ENCODE data around the gene CRIP1.

Gene CRIP1

GRCh38 chr14:105492971-105493871, 6.5 kb downstream of the CRIP1 start:
- no peak for DNase-seq

DNA sequence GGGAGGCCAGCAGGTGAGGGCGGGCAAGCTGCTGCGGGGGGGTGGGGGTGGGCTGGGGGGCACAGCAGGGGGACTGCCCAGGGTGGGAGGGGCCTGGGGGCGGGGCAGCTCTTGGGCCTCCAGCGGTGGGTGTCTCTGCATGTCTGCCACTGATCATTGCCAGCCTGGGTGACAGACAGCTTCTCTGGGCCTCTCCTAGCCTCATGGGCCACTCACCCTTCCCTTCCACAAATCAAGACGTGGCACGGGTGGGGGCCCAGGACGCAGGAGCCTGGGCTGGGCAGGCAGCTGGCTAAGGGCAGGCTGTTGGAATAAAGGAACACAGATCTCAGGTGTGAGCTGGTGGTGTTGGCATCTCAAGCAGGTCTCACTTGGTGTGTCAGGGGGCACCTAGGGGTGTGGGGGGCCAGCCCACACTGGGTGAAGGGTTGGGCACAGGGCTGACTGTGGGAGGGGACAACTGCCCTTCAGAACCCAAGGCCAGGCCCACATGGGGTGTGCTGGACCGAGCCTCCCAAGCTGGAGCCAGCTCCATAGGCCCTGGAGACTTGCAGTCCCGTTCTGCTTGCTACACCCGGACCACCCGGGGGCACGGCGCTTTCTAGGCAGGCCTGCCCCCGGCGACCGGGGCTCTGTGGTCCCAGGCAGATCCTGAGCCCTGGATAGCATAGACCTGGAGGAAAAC, 7.4 kb downstream of the CRIP1 start:
- DNase-seq, result no peak

- DNase-seq, result no peak
Measured at GRCh38 chr14:105494606-105494929, 7.9 kb downstream of the CRIP1 start.

- DNase-seq, result no peak
Measured at GRCh38 chr14:105495101-105495989, 8.7 kb downstream of the CRIP1 start.

- DNase-seq, result no peak
Measured at GRCh38 chr14:105495990-105496830, 9.5 kb downstream of the CRIP1 start.

DNA sequence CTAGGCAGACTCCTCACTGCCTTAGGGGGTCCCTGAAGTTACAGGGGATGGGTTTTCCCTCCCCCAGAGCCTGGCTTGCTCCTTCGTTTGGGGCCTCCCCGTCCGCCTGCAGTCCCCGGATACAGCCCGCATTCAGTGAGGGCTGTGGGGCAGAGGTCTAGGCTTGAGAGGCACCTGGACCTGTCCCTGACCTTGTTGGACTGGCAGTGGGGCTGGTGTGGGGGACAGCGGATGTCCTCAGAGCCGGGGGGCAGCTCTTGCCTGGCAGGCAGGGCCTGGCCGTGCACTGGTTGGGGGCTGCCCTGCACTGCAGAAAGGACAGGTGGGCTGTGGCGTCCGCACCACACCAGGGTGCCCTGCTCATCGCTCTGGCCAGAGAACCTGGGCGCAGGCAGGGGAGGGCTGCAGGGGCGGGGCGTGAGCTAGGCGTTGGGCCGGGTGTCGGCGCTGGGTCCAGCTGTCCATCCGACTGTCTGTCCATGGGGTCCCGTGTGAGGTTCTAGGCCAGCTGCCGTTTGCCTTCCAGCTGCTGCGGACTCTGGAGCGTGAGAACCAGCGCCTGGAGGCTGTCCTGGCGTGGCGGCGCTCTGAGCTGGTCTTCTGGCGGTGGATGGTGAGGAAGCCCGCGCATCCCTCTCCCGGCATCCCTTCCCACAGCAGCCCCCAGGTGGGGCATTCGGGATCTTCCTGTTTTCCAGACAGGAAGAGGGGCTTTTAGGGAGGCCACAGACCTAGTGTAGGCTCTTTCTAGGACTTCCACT, 10.3 kb downstream of the CRIP1 start:
- DNase-seq, result no peak

GRCh38 chr14:105497671-105498429, 11.2 kb downstream of the CRIP1 start:
- no peak for DNase-seq

DNA sequence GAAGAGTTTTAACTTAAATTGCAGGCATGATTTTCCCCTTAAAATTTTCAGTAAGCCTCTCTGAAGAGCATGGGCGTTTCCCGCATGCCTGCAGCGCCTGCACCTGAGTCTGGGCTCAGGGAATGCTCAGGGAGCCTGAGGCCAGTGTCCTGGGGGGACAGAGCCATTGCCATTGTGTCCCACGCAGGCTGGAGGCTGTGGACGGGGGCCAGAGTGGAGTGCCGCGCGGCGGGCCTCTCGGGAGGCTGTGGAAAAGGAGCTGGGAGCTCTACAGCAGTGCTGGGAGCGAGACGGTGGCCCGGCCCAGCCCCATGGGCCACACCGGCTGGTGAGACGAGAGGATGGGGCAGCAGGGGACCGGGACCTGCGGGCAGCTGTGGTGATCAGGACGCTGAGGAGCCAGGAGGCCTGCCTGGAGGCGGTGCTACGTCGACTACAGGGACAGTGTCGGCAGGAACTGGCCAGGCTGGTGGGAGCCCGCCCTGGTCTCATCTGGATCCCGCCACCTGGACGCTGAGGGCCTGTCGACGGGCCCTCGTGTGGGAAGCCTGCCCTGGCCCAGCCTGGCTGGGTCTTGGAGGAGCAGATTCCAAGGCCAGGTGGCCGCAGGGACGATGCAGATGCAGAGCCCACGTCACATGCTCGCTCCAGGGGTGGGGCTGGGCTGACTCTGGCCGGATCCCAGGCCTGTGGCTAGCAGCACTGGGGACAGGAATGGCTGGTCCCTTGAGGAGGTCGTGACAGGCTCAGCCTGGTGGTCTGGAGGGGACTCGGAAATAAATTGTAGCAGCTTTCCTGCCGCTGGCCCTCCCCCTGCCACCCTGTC, 12.0 kb downstream of the CRIP1 start:
- DNase-seq, result no peak

GRCh38 chr14:105499256-105500035, 12.8 kb downstream of the CRIP1 start:
- DNase-seq, result no peak

DNA sequence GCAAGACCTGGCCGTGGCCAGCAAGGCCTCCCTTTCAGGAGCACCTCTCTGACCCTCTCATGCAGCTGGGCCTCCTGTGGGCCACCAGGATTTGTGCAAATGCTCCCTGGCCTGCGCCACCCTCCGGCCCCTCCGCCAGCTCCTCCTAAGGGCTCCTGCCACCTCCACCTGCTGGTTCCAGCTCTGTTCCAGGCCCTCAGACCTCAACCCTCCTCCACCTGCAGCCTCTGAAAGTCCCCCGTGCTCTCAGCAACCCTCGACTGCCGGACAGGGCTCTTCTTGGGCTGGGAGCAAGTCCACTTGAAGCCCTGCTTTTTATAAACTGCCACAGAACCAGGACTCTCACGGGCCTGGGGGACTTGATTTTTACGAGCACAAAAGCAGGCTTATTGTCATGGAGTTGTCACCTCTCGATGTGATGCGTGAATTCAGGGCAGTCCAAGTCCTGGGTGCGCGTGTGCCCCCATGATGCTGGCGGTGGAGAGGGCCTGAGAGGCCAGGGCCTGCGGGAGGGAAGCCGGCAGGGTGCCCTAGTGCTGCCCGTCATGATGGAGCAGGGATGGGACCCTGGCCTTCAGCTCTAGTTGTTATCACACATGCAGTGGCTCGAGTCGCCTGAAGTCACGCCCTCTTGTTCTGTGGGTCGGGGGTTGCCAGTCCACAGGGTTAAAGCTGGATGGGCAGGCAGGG, 13.5 kb downstream of the CRIP1 start:
- no peak for DNase-seq

DNA sequence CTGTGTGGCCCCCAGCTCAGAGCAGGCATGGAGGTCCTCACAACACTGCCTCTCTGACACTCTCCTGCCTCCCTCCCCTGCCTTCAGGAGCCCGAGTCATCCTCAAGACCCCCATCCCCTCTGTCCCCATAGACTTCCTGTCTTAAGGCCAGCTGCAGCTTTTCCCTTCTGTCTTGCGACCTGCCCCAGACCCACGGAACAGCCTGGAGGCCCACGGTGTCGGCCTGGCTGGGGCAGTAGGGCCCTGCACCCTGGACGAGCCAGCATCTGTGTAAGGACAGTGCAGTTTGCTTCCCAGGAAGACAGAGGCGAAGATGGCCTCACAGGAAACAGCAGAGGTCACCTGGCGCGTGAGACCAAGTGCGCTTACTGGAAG, 14.0 kb downstream of the CRIP1 start:
- DNase-seq, result no peak

DNA sequence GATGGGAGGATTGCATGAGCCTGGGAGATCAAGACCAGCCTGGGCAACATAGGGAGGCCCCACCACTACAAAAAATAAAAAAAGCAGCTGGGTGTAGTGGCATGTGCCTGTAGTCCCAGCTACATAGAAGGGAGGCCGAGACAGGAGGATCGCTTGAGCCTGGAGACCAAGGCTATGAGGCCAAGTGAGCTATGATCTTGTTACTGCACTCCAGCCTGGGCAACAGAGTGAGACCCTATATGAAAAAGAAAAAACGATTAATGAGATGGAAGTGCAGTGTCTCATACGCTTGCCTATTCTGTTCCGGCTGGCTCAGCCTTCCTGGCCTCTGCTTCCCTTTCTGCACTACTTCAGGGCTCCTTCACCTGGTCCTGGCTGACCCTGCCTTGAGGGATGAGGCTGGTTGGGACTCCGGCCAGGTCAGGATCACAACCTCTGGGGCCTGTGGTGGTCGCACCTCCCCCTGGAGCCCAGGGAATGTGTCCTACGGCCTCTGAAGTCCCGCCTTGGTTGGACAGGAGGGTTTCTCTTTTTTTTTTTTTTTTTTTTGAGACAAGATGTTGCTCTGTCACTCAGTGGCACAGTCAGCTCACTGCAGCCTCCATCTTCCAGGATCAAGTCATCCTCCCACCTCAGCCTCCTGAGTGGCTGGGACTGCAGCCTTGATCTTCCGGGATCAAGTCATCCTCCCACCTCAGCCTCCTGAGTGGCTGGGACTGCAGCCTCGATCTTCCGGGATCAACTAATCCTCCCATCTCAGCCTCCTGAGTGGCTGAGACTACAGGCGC, 15.0 kb downstream of the CRIP1 start:
- DNase-seq, result no peak

DNA sequence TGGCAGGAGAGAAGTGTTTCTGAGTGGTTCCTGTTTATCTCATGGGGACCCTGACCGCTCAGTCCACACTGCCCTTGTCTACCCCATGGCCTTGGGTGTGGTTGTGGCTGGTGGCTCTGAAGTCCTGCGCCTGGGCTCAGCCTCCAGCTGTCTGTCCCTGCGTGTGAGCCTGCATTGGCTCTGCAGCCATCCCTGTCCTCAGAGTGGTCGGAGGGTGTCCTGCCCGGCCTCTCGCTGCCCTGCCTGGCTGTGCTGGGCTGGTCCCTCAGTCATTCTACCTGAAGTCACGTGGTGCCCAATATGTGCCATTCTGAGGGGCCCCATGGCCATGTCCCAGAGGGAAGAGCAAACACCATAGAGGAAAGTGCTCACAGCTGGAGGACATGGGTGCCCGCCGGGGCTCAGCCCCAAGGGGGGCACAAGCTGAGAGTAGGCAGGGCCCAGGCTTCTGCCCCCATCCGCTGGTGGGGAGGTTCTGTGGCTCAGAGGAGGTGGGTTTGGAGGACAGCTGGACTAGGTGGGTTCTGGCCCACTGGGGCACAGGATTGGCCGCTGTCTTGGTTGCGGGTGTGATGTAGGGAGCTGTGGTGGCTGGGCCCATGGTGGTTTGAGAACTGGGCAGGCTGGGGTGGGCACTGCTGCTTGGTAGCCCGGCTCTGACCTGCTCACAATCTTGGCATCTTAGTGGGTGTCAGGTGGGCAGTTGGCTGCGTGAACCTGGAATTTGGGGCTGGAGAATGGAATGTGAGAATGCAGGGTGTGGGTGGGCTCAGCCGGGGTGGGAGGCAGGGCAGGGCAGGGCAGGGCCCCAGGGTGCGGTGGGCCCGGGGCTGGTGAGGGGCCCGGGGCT, 16.0 kb downstream of the CRIP1 start:
- DNase-seq, result no peak

DNA sequence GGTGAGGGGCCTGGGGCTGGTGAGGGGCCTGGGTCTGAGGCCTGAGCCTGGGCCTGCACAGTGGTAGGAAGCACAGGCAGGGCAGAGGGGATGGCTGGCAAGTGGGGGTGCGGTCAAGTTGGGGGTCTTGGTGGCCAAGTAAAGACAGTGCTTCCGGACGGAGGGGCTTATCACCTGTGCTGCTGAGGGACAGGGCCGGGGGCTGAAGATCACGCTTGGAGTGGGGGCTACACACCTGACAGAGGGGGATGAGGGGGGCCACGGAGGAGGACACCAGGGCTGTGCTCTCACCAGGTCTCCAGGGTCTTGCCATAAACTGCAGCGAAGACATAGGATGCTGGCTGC, 16.6 kb downstream of the CRIP1 start:
- DNase-seq, result no peak

- DNase-seq, result no peak
Measured at GRCh38 chr14:105503935-105504692, 17.4 kb downstream of the CRIP1 start.

- DNase-seq, result no peak
Measured at GRCh38 chr14:105505101-105505500, 18.4 kb downstream of the CRIP1 start.
